NCI-H1092 (cell line): Measurements from ENCODE around the gene CFAP46.
"Not testable (repeated sequence)": the region's sequence is repeated elsewhere in the genome, so short reads cannot be mapped to it uniquely, and the experiment has no call there.

Experiments
- DNase-seq: peaks from one replicate; lab custom pipeline; 2025; lab: John Stamatoyannopoulos, UW

CFAP46 gene

DNA sequence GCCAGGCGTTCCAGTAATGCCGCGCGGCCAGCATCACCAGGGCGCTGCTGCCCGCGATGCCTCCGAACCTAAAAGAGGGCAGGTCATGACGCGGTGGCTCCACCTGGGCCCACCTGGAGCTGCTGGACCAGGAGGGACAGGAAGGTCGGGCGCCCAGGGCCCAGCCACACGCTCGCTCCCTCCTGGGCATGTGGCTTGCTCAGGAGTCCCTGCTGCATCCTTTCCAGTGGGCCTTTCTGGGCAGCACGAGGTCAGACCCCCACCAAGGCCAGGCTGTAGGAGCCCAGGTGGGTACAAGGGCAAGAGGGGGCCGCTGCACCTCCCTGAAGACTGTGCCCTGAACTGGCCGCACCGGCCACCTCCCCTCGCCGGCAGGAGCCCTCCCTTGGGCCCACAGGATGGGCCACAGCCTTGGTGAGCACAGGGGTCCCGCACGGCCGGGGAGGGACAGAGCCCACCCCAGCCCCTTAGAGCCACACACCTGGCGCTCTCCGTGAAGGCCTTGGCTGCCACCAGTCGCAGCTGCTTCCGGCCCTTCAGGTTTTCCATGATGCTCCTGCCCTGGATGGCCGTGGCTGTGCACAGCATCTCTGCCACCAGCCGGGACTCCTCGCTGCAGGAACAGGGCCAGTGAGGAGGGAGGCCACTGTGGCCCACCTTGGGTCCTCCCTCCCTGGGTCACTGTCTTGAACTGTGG, 43.2 kb downstream of the CFAP46 start:
- DNase-seq = no peak

DNA sequence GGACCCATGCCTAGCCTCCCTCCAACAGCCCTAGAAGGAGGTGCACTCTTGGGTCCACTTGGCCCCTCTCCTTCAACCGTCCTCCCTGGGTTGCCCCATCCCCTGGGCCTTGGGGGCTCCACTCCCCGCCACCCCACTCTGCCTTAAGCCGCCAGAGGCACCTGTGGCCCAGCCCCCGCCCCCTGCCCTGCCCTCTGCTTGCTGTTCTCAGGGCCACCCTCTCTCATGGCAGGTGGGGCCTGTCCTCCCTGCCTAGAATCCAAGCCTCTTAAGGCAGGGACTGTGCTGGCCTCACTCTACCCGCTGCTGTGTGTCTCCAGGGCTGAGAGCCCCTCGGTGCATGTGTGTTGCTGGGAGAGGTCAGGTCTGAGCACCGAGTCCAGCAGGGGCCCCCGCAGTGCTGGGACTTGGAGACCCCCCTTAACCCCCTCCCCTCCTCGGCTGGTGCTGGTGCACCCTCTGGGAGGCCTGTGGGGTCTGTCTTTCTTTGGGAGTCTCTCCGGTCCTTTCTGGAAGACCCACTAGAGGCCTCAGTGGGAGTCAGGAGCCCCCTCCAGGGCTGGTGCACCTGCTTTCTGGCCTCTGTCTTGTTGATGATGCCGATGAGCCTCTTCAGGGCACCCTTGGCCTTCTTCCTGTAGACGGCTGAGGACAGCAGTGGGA, 43.8 kb downstream of the CFAP46 start:
- no peak for DNase-seq

DNA sequence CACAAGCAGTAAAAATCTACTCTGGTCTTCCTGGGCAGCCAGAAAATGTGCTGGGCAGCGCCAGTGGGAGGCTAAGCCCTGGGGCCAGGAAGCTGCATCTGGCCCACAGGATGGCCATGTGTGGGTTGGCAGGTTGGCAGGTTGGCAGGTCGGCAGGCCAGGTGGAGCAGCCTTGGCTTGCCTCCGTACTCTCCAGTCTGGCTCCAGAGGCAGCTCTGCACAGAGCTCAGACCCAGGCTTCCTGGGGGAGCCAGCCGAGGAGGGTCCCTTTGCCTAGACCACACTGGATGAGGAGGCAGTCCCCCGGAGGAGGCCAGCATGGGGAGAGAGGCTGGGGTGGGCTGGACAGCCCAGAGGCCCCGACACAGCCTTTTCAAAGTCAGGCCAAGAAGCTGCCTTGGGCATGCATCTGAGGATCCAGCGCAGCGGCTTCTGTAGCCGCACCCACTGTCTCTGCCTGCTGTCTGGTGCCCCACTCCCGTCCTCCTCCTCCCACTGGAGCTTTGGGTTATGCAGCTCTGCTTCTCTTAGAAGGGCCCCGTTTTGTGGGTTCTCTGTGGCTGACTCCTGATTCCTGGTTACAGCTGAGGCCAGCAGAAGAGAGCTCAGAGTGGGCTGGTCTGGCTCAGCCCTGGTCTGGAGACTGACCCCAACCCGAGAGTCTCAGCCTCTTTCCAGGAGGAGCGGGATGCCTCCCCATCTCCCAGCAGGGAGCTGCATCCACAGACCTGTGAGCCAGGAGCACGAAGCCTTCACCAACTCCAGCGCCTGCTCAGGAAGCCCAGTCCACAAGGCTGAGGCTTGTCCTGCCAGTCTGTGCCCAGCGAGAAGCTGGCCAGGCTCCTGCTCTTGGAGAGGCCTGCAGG, 44.6 kb downstream of the CFAP46 start:
- DNase-seq = no peak

DNA sequence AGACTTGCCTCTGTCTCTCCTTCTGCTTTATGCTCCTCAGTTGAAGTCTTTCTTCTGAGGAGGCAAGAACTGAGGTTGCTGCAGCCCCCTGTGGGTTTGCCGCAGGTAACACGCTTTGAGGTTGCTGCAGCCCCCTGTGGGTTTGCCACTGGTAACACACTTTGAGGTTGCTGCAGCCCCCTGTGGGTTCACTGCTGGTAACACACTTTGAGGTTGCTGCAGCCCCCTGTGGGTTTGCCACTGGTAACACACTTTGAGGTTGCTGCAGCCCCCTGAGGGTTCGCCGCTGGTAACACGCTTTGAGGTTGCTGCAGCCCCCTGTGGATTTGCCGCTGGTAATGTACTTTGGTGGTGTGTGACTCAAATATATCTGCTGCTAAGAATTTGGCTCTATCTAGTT, 48.6 kb downstream of the CFAP46 start:
- DNase-seq = not testable (repeated sequence)

DNA sequence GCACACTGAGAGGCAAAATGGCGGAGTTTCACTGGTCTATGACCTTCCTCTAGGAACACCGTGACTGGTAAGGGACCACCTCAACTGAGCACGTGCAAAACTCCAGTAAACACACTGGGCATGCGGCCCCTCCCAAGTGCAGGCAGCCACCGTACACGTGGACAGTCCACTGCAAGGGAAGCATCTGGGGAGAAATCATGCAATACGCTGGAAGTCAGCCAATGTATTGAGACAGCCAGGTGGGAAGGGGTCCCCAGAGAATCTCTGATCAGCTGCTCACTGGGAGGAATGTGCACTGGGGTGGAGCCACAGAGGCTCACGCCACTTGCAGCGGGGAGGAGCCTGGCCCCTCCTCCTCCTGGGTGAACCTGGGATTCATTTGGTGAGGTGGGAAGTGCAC, 49.3 kb downstream of the CFAP46 start:
- DNase-seq = no peak

DNA sequence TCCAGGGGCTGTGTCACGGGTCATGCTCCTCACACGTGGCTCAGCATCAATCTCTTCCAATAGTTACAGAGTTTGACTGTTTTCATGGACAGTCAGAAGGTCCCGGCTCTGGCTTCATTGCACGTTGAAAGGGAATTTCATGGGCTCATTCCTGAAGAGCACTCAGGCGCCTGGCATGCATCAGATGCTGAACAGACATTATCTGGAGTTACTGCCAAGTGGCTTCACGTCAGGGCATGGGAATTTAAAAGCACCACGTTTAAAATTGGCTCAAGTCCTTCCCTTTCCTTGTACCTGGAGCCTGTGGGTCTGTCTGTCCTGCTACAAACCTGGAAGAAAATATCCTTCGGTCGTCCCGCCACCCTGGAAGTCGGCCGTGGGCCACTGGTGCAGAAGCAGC, 50.4 kb downstream of the CFAP46 start:
- no peak for DNase-seq

DNA sequence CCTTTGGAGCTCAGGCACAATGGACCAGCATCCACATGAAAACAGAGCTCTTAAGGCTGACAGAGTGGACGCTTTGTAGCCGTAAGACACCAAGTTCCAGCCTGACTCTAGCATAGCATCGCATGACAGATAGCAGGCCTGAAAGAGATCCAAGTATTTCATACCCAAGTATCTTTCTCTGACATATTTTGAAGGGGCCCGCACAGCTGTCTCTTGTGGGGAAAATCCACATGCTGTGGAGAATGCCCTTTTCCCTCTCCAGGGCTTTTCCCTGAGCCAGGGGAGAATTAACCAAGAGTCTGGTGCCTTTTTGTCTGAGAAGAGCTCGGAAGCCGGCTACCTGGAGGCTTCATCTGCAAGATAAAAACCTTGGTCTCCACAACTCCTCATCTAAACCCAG, 51.0 kb downstream of the CFAP46 start:
- DNase-seq = no peak

DNA sequence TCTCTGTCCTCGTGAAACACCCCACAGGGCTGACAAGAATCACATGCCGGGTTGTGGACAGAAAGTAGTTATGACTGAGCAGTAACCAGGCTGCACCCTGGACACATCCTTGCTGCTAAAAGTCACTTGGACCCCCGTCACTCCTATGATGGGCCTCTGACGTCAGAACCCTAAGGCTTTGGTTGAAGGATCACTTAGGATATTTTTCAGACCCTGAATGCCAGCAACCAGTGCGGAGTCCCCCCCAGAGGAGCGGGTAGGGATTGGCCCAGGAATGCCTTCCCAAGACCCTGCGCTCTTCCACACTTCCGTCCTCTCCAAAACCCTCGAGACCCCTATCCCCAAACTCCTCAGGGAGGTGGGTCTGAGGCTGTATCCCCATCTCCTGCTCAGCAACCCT, 52.1 kb downstream of the CFAP46 start:
- no peak for DNase-seq

DNA sequence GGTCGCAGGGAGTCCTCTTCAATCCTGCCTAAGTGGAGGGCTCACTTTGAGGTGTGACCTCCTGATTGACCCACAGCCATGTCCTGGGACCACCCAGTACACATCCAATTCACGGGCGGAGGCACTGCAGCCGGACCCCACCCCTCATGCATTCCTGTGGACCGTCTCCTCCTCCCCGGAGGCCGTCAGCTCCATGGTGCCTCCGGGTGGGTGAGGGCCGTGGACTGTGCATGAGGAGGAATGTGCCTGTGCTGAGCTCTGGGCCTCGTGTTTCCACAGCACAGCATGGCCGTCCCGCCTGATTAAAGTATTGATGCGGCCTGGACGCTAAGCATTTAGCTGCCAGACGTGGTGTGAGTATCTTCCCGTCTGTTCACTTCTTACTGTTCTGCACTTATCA, 52.8 kb downstream of the CFAP46 start:
- DNase-seq = no peak

DNA sequence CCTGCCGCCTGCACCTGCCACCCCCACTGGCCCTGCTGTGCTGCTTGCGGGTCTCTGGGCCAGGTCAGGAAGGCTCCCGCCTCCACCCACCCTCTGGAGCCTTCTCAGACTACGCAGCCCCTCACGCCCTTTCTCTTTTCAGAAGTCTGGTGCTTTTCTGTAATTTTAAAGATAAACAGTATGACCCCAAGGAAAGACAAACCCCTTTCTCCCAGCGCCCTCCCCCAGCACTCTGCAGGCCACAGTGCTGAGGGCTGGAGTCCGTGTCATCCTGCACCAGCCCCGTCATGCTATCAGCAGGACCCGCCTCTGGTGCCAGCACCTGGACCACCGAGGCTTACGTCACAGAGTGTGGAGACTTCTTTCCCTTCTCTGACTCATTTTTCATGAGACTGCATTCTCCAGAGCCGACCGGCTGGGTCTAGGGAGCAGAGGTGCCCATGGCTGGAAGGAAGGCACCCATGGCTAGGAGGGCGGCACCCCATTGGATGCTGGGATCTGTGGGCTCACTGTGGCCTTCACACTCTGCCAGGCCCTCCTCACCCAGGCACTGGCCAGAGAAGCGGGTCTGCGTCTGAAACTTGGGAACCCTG, 53.4 kb downstream of the CFAP46 start:
- DNase-seq = no peak

DNA sequence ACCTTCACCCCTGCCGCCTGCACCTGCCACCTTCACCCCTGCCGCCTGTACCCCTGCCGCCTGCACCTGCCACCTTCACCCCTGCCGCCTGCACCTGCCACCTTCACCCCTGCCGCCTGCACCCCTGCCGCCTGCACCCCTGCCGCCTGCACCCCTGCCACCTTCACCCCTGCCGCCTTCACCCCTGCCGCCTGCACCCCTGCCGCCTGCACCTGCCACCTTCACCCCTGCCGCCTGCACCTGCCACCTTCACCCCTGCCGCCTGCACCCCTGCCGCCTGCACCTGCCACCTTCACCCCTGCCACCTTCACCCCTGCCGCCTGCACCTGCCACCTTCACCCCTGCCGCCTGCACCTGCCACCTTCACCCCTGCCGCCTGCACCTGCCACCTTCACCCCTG, 53.9 kb downstream of the CFAP46 start:
- not testable (repeated sequence) for DNase-seq

DNA sequence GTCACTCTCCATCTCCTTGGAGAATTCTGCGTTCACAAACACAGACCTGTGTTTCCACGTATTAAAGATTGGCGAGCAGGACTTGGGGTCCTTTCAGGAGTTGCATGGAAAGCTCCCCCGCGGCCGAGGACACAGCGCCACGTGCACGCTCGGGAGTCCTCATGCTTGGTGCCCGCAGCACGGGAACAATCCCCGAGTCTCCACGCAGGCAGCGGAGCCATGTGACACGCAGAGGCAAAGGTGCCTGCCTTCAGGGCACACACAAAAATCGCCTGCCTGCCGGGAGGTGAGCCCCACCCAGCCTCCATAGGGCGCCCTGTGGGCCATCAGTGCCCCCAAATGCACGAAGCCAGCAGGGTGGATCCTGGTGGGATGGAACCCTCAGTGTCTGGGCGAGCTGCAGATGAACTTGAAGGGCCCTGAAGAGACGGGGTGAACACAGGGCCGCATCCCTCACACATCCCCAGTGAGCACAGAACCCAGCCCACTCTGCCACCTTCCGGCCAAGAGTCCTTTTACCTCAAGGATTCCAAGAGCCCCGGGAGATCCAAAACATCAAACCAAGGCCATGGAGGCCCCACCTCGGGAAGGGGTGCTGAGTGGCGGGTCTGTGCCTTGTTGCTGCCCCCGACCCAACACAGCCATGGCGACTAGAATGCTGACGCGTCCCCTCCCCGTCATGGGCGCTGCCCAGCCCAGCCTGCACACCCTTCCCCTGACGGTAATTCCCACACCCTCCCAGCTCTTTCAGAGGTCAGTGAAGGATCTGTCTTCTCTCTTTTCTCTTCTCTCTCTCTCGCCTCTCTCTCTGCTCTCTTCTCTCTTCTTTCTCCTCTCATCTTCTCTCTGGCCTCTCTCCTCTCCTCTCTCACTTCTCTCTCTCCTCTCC, 55.9 kb downstream of the CFAP46 start:
- no peak for DNase-seq

DNA sequence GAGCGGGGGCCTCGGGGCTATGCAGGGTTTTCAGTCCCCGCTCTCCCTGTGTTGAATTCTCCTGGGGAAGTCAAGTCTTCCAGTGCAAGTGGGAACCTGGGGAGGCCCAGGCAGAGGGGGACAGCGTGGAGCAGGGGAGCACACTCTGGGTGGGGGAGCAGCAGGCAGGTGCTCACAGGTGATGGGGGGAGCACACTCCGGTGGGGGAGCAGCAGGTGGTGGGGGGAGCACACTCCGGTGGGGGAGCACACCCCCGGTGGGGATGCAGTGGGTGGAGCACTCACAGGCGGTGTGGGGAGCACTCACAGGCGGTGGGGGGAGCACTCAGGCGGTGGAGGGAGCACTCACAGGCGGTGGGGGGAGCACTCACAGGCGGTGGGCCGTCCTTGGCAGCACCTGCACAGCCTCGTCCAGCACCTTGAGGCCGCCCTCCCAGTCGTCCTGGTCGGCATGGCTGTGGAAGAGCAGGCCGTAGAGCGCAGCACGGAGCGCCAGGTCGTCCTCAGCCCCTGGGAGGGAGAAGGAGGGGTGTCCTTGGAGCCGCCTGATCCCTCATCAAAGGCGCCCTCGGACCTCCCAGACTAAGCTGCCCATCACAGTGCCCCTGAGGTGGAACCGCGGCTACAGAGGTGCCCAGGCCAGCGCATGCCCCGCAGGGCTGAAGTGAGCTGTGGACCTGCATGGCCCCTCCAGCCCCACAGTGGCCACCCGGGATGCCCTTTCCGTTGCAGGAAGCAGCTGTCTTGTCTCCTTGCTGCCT, 56.7 kb downstream of the CFAP46 start:
- DNase-seq = no peak

DNA sequence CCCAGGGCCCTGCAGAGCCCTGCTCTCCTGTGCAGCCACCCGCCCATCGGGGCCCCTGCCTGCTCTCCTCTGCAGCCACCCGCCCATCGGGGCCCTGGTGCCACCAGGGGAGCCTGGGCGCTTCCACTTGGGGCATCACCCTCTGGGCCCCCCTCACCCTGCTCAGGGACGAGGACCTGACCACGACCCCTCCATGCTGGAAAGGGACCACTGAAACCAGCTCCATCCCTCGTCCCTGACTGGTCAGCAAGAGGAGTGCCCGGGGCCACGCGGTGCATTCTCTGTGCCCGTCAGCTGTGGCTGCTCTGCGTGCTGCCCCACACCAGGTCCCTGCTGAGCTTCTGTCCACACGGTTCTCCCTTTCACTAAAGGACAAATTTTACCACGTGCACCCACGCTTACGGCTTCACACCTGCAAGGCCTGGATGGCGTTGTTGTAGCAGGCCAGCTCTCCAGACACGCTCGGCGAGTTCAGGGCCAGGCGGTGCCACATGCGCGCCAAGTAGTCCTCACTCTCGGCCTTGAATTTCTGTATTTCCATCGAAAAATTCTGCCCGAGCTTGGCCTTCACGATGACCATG, 57.6 kb downstream of the CFAP46 start:
- DNase-seq = no peak

DNA sequence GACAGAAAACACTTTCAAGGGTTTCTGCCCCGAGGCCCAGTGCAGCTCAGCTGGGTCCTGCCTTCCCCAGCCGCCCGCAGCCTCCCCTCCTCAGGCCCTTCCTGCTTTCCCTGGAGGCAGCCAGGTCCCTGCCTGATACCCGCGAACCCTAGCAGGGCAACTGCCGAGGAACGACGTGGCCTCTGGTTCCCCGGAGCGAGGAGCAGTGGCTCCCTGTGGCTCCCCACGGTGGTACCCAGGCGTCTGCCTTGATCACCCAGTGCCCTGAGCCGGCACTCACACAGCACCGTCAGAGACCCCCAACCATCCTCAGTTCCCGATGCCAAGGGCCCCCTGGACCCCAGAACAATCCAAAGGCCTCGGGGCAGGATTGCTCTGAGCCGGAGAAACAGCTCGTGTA, 58.3 kb downstream of the CFAP46 start:
- DNase-seq = no peak

DNA sequence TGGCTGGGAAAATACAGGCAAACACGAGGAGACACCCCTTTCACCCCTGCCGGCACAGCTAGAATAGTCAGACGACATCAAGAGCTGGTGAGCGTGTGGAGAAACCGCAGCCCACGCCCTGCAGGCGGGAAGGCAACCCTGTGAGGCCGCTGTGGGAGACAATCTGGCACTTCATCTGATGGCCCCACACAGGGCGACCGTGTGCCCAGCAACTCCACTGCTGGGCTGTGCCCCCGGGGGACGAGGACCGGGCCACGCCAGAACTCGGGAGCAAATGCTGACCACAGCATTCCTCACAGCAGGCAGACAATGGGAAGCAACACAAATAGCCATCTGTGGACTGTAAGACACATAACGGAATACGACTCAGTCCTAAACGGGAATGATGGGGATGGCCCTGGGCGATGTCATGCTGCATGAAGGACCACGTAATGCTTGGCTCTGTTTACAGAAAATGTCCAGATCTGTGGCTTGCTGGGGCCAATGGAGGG, 58.9 kb downstream of the CFAP46 start:
- no peak for DNase-seq

DNA sequence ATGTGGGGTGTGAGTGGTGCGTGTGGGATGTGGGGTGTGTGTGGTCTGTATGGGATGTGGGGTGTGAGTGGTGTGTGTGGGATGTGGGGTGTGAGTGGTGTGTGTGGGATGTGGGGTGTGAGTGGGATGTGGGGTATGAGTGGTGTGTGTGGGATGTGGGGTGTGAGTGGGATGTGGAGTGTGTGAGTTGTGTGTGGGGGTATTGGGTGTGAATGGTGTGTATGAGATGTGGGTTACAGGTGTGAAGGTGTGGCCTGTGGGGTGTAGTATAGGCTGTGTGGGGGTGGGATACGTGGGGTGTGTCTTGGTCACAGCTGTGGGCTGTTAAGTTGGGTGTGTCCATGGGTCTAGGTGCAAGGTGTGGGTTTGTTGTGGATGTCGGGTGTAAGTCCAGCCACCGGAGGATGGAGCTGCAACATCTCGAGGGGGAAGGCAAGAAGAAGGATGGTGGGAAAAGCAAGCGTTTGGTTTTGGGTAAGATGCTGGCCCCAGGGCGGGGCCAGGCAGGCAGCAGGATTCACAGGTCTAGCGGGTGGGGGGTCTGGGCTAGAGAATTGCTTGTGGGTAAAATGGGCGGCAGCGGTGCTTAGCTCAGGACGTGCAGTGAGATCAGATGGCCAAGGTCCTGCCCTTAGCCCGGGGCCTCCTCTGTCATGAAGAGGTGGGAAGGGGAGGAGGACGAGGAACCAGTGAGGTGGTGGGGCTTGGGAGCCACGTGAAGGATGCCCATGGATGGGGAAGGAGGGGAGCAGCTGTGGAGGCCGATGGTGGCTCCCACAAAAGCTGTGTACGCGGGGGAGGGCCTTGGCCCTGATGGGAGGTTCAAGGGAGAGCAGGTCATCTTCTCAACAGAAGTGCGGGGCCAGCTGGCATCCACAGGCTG, 60.1 kb downstream of the CFAP46 start:
- DNase-seq = no peak

DNA sequence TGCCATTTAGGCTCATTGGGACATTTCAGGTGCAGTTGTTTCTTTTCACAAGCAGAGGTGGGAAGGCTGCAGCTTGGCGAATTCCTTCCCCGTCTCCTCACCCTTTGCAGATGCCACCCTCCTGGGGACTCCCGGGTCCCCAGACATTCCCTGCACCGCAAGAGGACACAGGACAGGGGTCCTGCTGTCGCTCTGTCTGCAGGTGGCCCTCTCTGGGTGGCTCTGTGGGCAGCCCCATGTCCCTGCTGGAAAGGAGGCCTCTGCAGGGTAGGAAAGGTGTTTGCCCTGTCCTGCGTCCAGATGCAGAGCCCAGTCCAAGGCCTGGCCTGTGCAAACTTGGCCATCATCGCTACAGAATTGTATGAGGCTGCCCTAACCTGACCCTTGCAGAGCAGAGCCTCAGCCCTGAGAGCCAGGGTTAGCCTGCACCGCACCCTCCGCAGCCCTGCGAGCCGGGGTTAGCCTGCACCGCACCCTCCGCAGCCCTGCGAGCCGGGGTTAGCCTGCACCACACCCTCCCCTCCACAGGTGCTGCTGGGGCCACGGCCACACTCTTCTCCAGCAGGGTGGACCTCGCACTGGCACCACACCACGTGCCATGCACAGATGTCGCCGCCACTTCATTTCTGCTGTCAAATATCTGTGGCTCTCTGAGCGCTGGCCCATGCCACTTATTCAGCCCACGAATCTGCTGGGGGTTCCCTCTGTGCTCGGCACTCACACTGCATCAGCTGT, 61.0 kb downstream of the CFAP46 start:
- no peak for DNase-seq
